HG02610 (cell line): ENCODE results near the gene GJD4.

Experiments
- ATAC-seq: cut with Tn5 transposase; IDR thresholded peaks from one replicate; pipeline ENCODE4 v1.9.1; 2021; ENCODE audit warnings: mild to moderate bottlenecking, moderate library complexity; ENCODE audit not compliant: unreplicated experiment

The GJD4 gene, protein sequence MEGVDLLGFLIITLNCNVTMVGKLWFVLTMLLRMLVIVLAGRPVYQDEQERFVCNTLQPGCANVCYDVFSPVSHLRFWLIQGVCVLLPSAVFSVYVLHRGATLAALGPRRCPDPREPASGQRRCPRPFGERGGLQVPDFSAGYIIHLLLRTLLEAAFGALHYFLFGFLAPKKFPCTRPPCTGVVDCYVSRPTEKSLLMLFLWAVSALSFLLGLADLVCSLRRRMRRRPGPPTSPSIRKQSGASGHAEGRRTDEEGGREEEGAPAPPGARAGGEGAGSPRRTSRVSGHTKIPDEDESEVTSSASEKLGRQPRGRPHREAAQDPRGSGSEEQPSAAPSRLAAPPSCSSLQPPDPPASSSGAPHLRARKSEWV

DNA sequence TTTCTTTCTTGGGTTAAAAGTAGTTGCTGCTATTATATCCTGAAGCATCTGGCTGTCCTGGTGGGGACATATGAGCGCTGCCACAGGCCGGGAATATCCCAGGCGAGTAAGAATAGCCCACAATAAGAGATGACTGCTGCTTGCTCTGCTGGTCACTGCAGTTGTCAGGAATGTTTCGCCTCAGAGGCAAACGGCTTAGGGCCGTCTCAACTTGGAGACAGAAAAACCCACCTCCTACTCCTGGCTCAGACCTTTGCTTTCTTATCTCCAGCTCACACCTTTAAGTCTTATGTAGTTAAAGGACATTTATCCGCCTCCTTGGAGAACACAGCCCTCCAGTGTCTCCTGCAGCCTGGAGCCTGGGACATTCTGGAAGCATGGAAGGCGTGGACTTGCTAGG, at the start of gene GJD4:
GJD4 (plus strand) TSS at position 151 of the 400 bp plus-strand sequence; CDS start at position 378, 227 bp downstream.
- no peak for ATAC-seq

- no peak for ATAC-seq
Measured at GRCh38 chr10:35555962-35556930, 48.9 kb upstream of the GJD4 start.

DNA sequence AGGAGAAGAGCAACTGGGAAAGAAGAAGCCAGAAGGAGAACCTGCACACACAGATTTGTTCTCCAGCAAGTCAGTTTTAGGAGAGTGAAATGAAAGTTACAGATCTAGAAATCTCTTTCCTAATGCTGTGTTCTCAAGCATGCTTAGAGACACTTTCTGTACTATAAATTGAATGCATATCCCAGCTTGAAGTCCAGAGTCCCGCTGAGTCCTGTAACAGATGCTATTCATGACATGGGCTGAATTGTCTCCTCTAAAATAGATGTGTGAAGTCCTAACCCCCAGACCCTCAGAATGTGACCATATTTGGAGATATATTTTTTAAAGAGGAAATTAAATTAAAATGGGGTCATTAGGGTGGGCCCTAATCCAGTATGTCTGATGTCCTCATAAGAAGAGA, 46.9 kb upstream of the GJD4 start:
- no peak for ATAC-seq

DNA sequence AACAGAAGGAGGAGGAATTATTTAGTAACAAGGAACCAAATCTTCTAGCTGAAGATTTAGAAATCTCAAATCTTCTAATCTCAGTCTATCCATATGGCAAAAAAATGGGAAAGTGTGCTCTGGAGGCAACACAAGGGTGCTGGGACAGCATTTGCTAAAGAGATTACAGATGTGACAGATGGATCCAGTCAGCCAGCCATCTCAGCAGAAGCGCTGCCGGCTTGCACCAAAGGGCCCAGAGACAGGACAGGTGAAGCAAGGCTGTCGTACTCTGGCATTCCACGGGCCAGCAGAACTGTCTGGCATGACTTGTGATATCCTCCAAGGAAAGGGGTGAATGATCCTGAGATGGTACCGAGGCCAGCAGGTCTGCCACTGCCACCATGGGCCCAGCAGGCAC, 45.7 kb upstream of the GJD4 start:
- no peak for ATAC-seq

DNA sequence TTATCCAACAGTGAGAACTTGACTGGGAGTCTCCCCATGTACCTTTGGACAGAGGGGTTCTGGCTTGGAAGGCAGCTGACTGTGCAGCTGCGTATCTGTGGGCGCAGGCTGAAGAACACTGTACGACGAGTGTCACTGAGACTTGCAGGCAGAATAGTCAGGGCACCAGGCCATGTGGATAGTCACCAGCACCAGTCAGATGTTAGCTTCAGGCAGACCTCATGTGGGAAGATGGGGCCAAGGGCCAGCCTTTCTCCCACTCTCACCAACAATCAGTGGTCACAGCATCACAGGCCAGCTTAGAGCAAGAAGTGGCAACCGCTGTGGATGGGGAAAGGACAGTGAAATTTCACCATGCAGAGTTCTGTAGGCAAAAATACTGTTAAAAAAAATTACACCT, 43.4 kb upstream of the GJD4 start:
- ATAC-seq, result no peak

DNA sequence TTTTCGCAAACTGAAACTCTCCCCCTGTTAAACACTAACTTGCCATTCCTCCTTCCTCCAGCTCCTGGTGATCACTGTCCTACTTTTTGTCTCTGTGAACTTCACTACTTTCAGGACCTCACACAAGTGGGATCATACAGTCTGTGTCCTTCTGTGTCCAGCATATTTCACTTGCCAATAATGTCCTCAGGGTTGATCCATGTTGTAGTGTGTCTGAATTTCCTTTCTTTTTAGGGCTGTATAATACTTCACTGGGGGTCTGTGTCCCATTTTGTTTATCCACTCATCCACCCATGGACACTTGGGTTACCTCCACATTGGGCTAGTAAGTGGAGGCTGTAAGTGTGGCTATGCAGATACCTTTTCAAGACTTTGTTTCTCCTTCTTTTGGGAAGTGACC, 42.7 kb upstream of the GJD4 start:
- ATAC-seq, result no peak

- ATAC-seq, result peak; percentile 43
Measured at GRCh38 chr10:35563261-35563891, 41.8 kb upstream of the GJD4 start.

- peak; percentile 54 for ATAC-seq
Measured at GRCh38 chr10:35564341-35564968, 40.7 kb upstream of the GJD4 start.

DNA sequence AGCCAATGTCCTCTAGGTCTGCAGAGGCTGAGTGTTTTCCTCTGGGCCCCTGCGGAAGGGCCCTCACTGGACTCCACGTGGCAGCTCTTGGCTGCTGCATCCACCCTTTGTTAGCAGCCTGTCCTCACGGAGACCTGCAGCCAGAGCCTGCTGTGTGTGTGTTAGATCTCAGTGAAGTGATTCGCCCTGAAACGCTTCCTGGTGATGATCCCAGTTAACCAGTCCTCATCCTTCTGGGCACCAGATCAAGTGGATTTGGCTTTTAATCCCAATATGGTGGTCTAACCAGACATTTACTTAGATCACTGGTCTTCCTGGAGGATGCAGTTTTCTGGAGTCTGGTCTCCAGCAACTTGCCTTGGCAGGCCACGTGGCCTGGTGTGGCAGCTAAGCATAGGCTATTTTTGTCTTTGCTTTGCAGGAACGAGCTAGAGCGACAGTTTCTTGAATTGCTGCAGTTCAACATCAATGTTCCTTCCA, 39.5 kb upstream of the GJD4 start:
- ATAC-seq, result no peak

- no peak for ATAC-seq
Measured at GRCh38 chr10:35567951-35568350, 37.2 kb upstream of the GJD4 start.

- ATAC-seq, result no peak
Measured at GRCh38 chr10:35568483-35569015, 36.6 kb upstream of the GJD4 start.

DNA sequence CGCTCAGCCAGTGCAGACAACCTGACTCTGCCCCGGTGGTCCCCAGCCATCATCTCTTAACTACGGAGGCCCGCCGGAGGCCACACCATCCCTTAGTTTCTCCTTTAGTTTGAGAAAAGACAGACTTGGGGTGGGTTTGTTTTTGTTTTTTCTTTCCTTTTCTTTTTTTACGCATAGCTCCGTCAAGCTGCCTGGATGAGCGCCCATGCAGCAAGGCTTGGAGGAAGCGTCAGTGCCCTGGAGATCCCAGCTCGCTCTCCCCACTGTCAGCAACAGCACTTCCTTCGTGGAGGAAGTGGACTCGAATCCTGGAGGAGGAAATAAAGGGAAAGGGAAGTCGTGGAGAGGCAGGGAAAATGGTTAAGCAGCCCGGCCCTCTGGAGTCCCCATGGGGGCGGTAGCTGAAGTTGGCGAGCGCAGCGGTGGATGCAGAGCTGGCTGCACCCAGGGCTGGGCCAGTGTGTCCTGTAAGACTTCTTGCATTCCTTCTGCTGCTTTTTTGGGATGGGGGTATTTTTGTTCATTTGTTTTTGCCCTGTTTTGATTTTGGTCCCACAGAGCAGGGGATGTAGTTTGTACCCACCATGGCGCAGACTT, 35.9 kb upstream of the GJD4 start:
- ATAC-seq, result no peak

DNA sequence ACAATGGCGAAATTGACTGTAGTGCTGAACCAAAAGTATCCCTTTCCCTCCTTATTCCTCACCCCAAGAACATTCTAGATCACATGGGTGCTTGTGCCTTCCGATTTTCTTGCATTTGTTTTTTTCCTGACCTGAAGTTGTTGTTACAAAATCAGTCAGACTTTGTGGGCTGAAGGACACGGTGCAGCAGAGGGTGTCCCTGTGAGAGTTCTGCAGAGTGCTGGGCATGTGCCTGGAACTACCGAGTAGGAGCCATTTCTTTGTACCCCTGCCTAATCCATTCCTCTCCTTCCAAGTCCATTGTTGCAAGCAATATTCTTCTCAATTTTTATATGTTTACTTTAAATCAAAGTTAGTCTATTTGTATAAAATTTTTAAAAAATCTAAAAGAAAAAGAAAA, 35.3 kb upstream of the GJD4 start:
- ATAC-seq, result no peak

DNA sequence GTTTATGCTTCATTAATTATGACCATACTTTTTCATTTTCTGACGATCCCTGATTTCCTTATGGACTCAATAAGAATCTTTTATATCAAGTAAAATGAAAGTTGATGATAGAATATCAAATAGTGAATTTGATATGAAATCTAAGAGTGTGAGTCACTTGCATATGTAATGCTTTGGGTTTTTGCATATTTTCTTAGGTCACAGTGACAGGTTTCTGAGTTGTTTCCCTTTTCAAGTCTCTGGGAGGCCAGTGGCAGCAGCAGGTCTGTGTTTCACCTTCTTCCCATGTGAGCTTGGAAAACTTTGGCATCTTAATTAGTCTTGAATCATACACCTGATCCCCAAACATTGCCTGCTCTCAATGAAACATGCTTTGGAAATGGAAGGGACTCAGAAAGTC, 34.7 kb upstream of the GJD4 start:
- ATAC-seq, result no peak

- ATAC-seq, result no peak
Measured at GRCh38 chr10:35572583-35572982, 32.6 kb upstream of the GJD4 start.

GRCh38 chr10:35573796-35574195, 31.3 kb upstream of the GJD4 start:
- no peak for ATAC-seq

DNA sequence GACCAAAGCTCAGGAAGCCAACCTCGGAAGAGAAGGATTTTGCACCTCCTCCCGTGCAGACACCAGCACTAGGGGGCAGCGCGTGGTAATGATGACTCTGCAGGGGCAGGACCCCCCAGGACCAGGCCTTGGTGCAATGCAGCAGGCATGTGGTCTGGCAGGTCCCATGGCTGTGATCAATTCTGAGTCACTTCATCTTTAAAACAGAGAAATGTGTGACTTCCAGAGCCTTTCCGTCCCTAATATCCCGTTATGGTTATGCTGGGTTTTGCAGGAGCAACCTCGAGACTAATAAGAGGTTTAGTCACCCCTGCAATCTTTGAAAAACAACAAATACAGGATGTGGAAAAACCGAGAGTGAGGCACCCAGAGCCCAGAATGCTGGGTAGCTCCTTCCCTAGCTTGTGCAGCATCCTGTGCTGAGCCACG, 30.2 kb upstream of the GJD4 start:
- ATAC-seq, result no peak

DNA sequence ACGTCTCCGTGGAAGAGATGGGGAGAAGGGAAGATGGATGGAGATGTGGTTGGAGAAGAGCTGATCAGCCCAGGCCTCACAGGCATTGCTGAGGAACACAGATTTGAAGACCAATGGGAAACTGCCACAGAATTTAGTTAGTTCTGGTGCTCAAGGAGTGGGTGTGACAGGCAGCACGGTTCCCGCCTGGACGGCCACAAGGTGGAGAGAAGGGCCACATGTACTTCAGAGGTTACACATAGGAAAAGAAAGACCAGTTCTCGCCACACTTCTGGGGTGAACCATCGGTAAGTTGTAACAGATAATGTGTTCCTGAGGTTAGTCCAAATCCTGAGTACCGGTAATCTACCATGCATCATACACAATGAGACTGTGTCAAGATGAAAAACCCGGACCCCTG, 29.5 kb upstream of the GJD4 start:
- ATAC-seq, result no peak

GRCh38 chr10:35576730-35577129, 28.4 kb upstream of the GJD4 start:
- no peak for ATAC-seq
